GM12878 (cell line): Measurements from ENCODE around the gene RECK.

Source experiments
- CTCF ChIP-seq, 3 experiments: IDR thresholded peaks in 2 of 3; conservative IDR thresholded peaks in 1 of 3; 2 replicates each; pipeline ENCODE4 v1.5.1; 2011; ENCODE audit warnings: low read depth in 3 of 3, low read length in 3 of 3, mild to moderate bottlenecking in 3 of 3, control low read depth in 2 of 3, moderate library complexity in 2 of 3, inconsistent platforms in 1 of 3, mixed read lengths in 1 of 3; ENCODE audit not compliant: control insufficient read depth in 2 of 3, insufficient read depth in 1 of 3; ENCODE audit errors: extremely low read depth in 1 of 3
- EZH2 ChIP-seq: IDR thresholded peaks from 2 replicates; pipeline ENCODE4 v1.6.1; 2012; ENCODE audit warnings: low read depth, mild to moderate bottlenecking, control low read depth, inconsistent platforms, low read length, borderline replicate concordance; ENCODE audit not compliant: control insufficient read depth
- IRF3 ChIP-seq: fragments of 450-650 bp; IDR thresholded peaks from 2 replicates; pipeline ENCODE4 v1.6.1; 2014; ENCODE audit warnings: mild to moderate bottlenecking
- MTA3 ChIP-seq: IDR thresholded peaks from 2 replicates; pipeline ENCODE4 v1.6.1; 2012; ENCODE audit warnings: low read length, inconsistent platforms, borderline replicate concordance
- POLR2A ChIP-seq: IDR thresholded peaks from 2 replicates; pipeline ENCODE4 v1.6.1; 2011; ENCODE audit warnings: low read depth, mild to moderate bottlenecking, low read length
- SIX5 ChIP-seq: IDR thresholded peaks from 2 replicates; pipeline ENCODE4 v1.6.1; 2011; ENCODE audit warnings: mild to moderate bottlenecking, low read depth, low read length, moderate library complexity; ENCODE audit not compliant: severe bottlenecking
- ZBTB11 ChIP-seq: fragments of 450-650 bp; formaldehyde crosslinking; IDR thresholded peaks from 2 replicates; pipeline ENCODE4 v1.5.0; 2022; ENCODE audit warnings: mild to moderate bottlenecking, missing genetic modification characterization

DNA sequence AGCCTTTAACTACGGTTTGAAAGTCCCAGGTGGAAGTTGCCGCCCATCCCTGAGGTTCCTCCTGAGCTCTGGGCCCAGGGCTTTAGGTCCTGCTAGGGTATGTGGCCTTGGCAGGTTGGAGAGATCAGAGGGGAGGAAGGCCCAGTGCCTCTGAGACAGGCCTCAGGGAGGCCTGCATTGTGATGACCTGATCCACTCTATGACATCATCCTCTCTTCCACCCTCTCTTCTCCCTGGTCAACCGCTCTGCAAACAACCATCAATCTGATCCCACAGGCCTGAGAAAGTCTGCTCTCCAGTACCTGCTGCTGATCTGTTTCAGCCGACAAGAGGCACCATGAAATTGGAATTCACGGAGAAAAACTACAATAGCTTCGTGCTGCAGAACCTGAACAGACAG lies 132.5 kb downstream of the RECK start, which contains the start of gene CCIN:
- TF ChIP-seq IRF3 (no peak), CTCF (IDR thresholded peaks at IDR 0.05 in 2 of 3, conservative IDR thresholded peaks at IDR 0.05 in 1 of 3; ENCODE audit: control insufficient read depth in 2 of 3, extremely low read depth in 1 of 3, insufficient read depth in 1 of 3, low read depth in 3 of 3, low read length in 3 of 3) (no peak), POLR2A (no peak), MTA3 (no peak), ZBTB11 (CRISPR knock-in tag) (no peak), SIX5 (no peak), EZH2 (no peak)
